ENCODE measurements around the gene SPHK2.
"Not testable (repeated sequence)": the region's sequence is repeated elsewhere in the genome, so short reads cannot be mapped to it uniquely, and the experiment has no call there.

SPHK2 gene

DNA sequence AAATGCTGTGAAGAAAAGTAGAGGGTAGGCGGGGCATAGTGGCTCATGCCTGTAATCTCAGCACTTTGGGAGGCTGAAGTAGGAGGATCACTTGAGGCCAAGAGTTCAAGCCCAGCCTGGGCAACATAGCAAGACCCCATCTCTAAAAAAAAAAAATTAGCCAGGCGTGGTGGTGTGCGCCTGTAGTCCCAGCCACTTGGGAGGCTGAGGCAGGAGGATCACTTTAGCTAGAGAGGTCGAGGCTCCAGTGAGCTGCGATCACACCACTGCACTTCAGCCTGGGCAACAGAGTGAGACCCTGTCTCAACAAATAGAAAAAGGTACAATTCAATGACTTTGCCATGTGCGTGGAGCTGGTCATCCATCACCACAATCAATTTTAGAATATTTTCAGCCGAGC, 41.4 kb upstream of the SPHK2 start:
- not testable (repeated sequence) for H3K36me3 ChIP-seq (ENCODE audit: control insufficient read depth, insufficient read depth, low read length); H3K23ac ChIP-seq (ENCODE audit: low read length); H3K79me2 ChIP-seq (ENCODE audit: control insufficient read depth, insufficient read depth, low read length); H3K27ac ChIP-seq (ENCODE audit: low read depth, low read length); H3K27me3 ChIP-seq (ENCODE audit: insufficient read depth, low read length, poor library complexity); H2AK5ac ChIP-seq (ENCODE audit: low read length); H2BK5ac ChIP-seq (ENCODE audit: low read length); DNase-seq; H2BK15ac ChIP-seq (replicated peaks; ENCODE audit: low read depth); H3K4ac ChIP-seq (ENCODE audit: low read depth, low read length); H3K79me1 ChIP-seq (ENCODE audit: low read length); H3K4me1 ChIP-seq (ENCODE audit: control insufficient read depth, low read depth, low read length); H3K9ac ChIP-seq (ENCODE audit: low read length); H3K4me3 ChIP-seq (ENCODE audit: low read length); H2BK120ac ChIP-seq (ENCODE audit: low read depth, low read length); H4K5ac ChIP-seq (ENCODE audit: low read length); H3K56ac ChIP-seq (ENCODE audit: low read length); H3K4me2 ChIP-seq (ENCODE audit: low read length); H3K18ac ChIP-seq (ENCODE audit: low read length); H4K8ac ChIP-seq (ENCODE audit: low read depth, low read length)
- WGBS (ENCODE audit: extremely low coverage, insufficient coverage, low lambda C conversion rate) = no CpG with 5 or more reads among the region's 7 CpGs

DNA sequence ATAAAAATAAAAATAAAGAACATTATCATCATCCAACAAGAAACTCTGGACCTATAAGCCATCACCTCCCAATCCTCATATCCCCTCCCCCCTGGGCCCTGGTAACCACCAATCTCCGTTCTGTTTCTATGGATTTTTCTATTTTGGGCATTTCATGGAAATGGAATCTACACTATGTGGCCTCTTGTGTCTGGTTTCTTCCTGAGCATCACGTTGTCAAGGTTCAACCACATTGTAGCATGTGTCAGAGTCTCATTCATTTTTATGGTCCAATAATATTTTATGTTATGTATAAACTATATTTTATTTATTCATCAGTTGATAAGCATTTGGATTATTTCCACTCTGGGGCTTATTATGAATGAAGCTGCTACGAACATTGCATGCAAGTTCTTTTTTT, 40.4 kb upstream of the SPHK2 start:
- Histone ChIP-seq H3K27ac (ENCODE audit: low read depth, low read length) (no peak overlapping the region), H3K79me2 (ENCODE audit: control insufficient read depth, insufficient read depth, low read length) (no peaks in the 10 kb centered on the region), H3K36me3 (ENCODE audit: control insufficient read depth, insufficient read depth, low read length) (no peaks in the 10 kb centered on the region)

DNA sequence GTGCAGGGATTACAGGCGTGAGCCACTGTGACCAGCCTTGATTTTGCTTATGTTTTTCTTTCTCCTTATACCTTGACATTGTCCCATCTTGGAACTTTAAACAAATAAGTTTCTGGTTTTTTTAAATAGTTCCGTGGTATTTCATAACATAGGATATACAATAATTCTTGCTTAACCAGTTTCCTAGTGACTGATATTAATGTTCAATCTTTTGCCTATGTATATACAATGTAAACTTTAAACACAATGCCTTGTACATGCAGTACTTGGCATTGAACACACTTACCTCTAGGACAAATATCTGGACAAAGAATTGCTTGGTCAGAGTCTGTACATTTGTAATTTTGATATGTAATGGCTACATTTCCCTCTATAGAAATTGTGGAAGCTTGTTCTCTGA, 37.1 kb upstream of the SPHK2 start:
- Histone ChIP-seq H3K18ac (ENCODE audit: low read length) (no peak overlapping the region), H3K4ac (ENCODE audit: low read depth, low read length) (no peak overlapping the region), H3K56ac (ENCODE audit: low read length) (no peak overlapping the region), H3K27ac (ENCODE audit: low read depth, low read length) (no peak overlapping the region), H4K5ac (ENCODE audit: low read length) (no peak overlapping the region), H2AK5ac (ENCODE audit: low read length) (no peak overlapping the region), H3K4me1 (ENCODE audit: control insufficient read depth, low read depth, low read length) (no peaks in the 10 kb centered on the region), H3K9ac (ENCODE audit: low read length) (no peak overlapping the region), H4K8ac (ENCODE audit: low read depth, low read length) (no peak overlapping the region), H2BK5ac (ENCODE audit: low read length) (no peak overlapping the region), H3K4me3 (ENCODE audit: low read length) (no peak overlapping the region), H3K27me3 (ENCODE audit: insufficient read depth, low read length, poor library complexity) (no peaks in the 10 kb centered on the region), H3K79me1 (ENCODE audit: low read length) (no peaks in the 10 kb centered on the region), H3K79me2 (ENCODE audit: control insufficient read depth, insufficient read depth, low read length) (no peaks in the 10 kb centered on the region), H2BK15ac (replicated peaks; ENCODE audit: low read depth) (no peak overlapping the region), H3K36me3 (ENCODE audit: control insufficient read depth, insufficient read depth, low read length) (no peaks in the 10 kb centered on the region), H2BK120ac (ENCODE audit: low read depth, low read length) (no peak overlapping the region), H3K23ac (ENCODE audit: low read length) (no peak overlapping the region), H3K4me2 (ENCODE audit: low read length) (no peak overlapping the region)
- DNase-seq = no peak
- WGBS (ENCODE audit: extremely low coverage, insufficient coverage, low lambda C conversion rate) = no CpG with 5 or more reads among the region's 2 CpGs

More for the DNA sequence above, 40.4 kb upstream of the SPHK2 start:
- H3K4me3 ChIP-seq (ENCODE audit: low read length) = no peak overlapping the region
- H3K4me1 ChIP-seq (ENCODE audit: control insufficient read depth, low read depth, low read length) = no peaks in the 10 kb centered on the region
- no peak overlapping the region for H2BK15ac ChIP-seq (replicated peaks; ENCODE audit: low read depth)
- no peak overlapping the region for H2BK5ac ChIP-seq (ENCODE audit: low read length)
- H3K79me1 ChIP-seq (ENCODE audit: low read length) = no peaks in the 10 kb centered on the region
- no peak overlapping the region for H3K23ac ChIP-seq (ENCODE audit: low read length)
- WGBS (ENCODE audit: extremely low coverage, insufficient coverage, low lambda C conversion rate) = no CpG with 5 or more reads among the region's 3 CpGs
- H3K18ac ChIP-seq (ENCODE audit: low read length) = no peak overlapping the region
- H4K5ac ChIP-seq (ENCODE audit: low read length) = no peak overlapping the region
- no peak overlapping the region for H2BK120ac ChIP-seq (ENCODE audit: low read depth, low read length)
- H4K8ac ChIP-seq (ENCODE audit: low read depth, low read length) = no peak overlapping the region
- no peak overlapping the region for H3K9ac ChIP-seq (ENCODE audit: low read length)
- no peak for DNase-seq
- no peak overlapping the region for H2AK5ac ChIP-seq (ENCODE audit: low read length)
- H3K27me3 ChIP-seq (ENCODE audit: insufficient read depth, low read length, poor library complexity) = no peaks in the 10 kb centered on the region
- H3K4ac ChIP-seq (ENCODE audit: low read depth, low read length) = no peak overlapping the region
- H3K4me2 ChIP-seq (ENCODE audit: low read length) = no peak overlapping the region
- no peak overlapping the region for H3K56ac ChIP-seq (ENCODE audit: low read length)

DNA sequence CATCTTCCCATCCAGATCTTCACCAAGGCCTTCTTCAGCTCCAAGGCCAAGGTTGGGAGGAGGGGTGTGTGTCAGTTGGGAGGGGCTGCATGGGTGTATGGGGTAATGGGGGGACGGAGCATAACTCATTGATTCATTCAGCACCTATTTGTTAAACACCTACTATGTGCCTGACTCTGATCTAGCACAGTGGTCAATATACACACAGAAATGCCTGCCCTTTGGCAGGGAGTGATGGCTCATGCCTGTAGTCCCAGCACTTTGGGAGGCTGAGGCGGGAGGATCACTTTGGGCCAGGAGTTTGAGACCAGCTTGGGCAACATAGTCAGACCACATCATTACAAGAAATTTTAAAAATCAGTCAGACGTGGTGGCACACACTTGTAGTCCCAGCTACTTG, 31.9 kb upstream of the SPHK2 start:
- Histone ChIP-seq H4K5ac (ENCODE audit: low read length) (no peak overlapping the region), H3K27ac (ENCODE audit: low read depth, low read length) (no peak overlapping the region), H3K9ac (ENCODE audit: low read length) (no peak overlapping the region), H3K79me1 (ENCODE audit: low read length) (no peaks in the 10 kb centered on the region), H4K8ac (ENCODE audit: low read depth, low read length) (no peak overlapping the region), H3K4me3 (ENCODE audit: low read length) (no peak overlapping the region), H3K79me2 (ENCODE audit: control insufficient read depth, insufficient read depth, low read length) (no peaks in the 10 kb centered on the region), H2BK15ac (replicated peaks; ENCODE audit: low read depth) (no peak overlapping the region), H3K27me3 (ENCODE audit: insufficient read depth, low read length, poor library complexity) (no peaks in the 10 kb centered on the region), H3K36me3 (ENCODE audit: control insufficient read depth, insufficient read depth, low read length) (no peaks in the 10 kb centered on the region), H3K23ac (ENCODE audit: low read length) (no peak overlapping the region), H3K4ac (ENCODE audit: low read depth, low read length) (no peak overlapping the region), H3K18ac (ENCODE audit: low read length) (no peak overlapping the region), H2BK120ac (ENCODE audit: low read depth, low read length) (no peak overlapping the region), H3K56ac (ENCODE audit: low read length) (no peak overlapping the region), H3K4me1 (ENCODE audit: control insufficient read depth, low read depth, low read length) (no peaks in the 10 kb centered on the region), H2BK5ac (ENCODE audit: low read length) (no peak overlapping the region), H2AK5ac (ENCODE audit: low read length) (no peak overlapping the region), H3K4me2 (ENCODE audit: low read length) (no peak overlapping the region)
- DNase-seq = no peak
- no CpG with 5 or more reads among the region's 3 CpGs for WGBS (ENCODE audit: extremely low coverage, insufficient coverage, low lambda C conversion rate)

DNA sequence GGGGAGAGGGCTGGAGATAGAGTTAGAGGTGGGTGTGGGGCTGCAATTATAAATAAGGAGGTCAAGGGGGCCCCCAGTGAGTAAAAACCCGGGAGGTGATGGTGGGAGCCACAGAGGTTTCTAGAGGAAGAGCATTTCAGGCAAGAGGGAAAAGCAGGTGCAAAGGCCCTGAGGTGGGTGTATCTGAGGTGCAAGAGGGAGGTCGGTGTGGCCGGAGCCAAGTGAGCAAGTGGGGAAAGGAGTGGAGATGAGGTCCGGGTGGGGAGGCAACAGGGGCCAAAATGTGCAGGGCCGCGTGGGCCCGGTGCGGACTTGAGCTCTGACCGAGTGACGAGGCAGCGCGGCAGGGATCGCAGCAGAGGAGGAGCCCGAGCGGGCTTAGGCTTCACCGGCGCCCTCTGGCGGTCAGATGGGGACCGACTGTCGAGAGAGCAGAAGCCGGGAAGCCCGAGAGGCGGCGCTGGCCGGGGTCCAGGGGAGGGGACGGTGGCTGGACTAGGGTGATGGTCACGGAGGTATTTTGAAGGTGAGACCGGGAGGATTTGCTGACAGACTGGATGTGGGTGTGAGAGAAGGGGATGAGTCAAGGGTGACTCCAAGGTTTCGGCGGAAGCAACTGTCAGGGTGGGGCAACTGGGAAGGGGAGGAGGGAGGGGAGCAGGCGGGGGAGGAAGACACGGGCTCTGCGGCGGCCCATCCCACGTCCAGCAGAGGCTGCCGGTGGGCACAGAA, 30.5 kb upstream of the SPHK2 start:
- peak overlapping the region; percentile 54 for H3K4me2 ChIP-seq (ENCODE audit: low read length)
- no peak overlapping the region for H3K4ac ChIP-seq (ENCODE audit: low read depth, low read length)
- H4K8ac ChIP-seq (ENCODE audit: low read depth, low read length) = no peak overlapping the region
- H2BK15ac ChIP-seq (replicated peaks; ENCODE audit: low read depth) = no peak overlapping the region
- H3K27me3 ChIP-seq (ENCODE audit: insufficient read depth, low read length, poor library complexity) = no peaks in the 10 kb centered on the region
- no peak overlapping the region for H4K5ac ChIP-seq (ENCODE audit: low read length)
- WGBS (ENCODE audit: extremely low coverage, insufficient coverage, low lambda C conversion rate) = no CpG with 5 or more reads among the region's 36 CpGs
- no peak overlapping the region for H2BK120ac ChIP-seq (ENCODE audit: low read depth, low read length)
- peak overlapping the region; percentile 37 for H3K9ac ChIP-seq (ENCODE audit: low read length)
- H3K4me1 ChIP-seq (ENCODE audit: control insufficient read depth, low read depth, low read length) = no peaks in the 10 kb centered on the region
- no peak overlapping the region for H2AK5ac ChIP-seq (ENCODE audit: low read length)
- no peaks in the 10 kb centered on the region for H3K79me1 ChIP-seq (ENCODE audit: low read length)
- no peak overlapping the region for H2BK5ac ChIP-seq (ENCODE audit: low read length)
- peak overlapping the region; percentile 80 for H3K56ac ChIP-seq (ENCODE audit: low read length)
- peak; percentile 91 for DNase-seq
- no peak overlapping the region for H3K4me3 ChIP-seq (ENCODE audit: low read length)
- H3K23ac ChIP-seq (ENCODE audit: low read length) = no peak overlapping the region
- H3K79me2 ChIP-seq (ENCODE audit: control insufficient read depth, insufficient read depth, low read length) = no peaks in the 10 kb centered on the region
- H3K18ac ChIP-seq (ENCODE audit: low read length) = no peak overlapping the region
- H3K27ac ChIP-seq (ENCODE audit: low read depth, low read length) = no peak overlapping the region
- H3K36me3 ChIP-seq (ENCODE audit: control insufficient read depth, insufficient read depth, low read length) = no peaks in the 10 kb centered on the region

DNA sequence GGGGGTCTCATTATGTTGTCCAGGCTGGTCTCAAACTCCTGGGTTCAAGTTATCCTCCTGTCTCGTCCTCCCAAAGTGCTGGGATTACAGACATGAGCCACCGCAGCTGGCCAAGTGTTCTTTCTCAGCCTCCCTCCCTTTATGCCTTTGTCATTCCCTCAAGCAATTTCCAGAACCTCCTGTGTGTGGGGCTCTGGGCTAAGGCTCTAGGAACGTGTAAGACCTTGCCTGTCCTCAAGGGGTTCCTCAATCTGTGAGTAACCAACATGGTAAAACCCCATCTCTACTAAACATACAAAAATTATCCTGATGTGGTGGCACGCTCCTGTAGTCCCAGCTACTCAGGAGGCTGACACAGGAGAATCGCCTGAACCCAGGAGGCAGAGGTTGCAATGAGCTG, 28.3 kb upstream of the SPHK2 start:
- Histone ChIP-seq H4K8ac (ENCODE audit: low read depth, low read length) (no peak overlapping the region), H3K27me3 (ENCODE audit: insufficient read depth, low read length, poor library complexity) (no peaks in the 10 kb centered on the region), H3K4me1 (ENCODE audit: control insufficient read depth, low read depth, low read length) (no peaks in the 10 kb centered on the region), H3K23ac (ENCODE audit: low read length) (no peak overlapping the region), H3K9ac (ENCODE audit: low read length) (no peak overlapping the region), H2AK5ac (ENCODE audit: low read length) (no peak overlapping the region), H3K4ac (ENCODE audit: low read depth, low read length) (no peak overlapping the region), H3K36me3 (ENCODE audit: control insufficient read depth, insufficient read depth, low read length) (no peaks in the 10 kb centered on the region), H3K79me1 (ENCODE audit: low read length) (no peaks in the 10 kb centered on the region), H3K18ac (ENCODE audit: low read length) (no peak overlapping the region), H3K79me2 (ENCODE audit: control insufficient read depth, insufficient read depth, low read length) (no peaks in the 10 kb centered on the region), H2BK120ac (ENCODE audit: low read depth, low read length) (no peak overlapping the region), H3K4me2 (ENCODE audit: low read length) (no peak overlapping the region), H2BK15ac (replicated peaks; ENCODE audit: low read depth) (no peak overlapping the region), H4K5ac (ENCODE audit: low read length) (no peak overlapping the region), H3K4me3 (ENCODE audit: low read length) (no peak overlapping the region), H2BK5ac (ENCODE audit: low read length) (no peak overlapping the region), H3K56ac (ENCODE audit: low read length) (no peak overlapping the region), H3K27ac (ENCODE audit: low read depth, low read length) (no peak overlapping the region)
- peak; percentile 73 for DNase-seq
- WGBS (ENCODE audit: extremely low coverage, insufficient coverage, low lambda C conversion rate) = no CpG with 5 or more reads among the region's 5 CpGs
